ENCODE results near the gene PPP4R3A. TPM values are rescaled to one million over a fixed set of nuclear protein-coding genes. Genes with fewer than 3 reads are reported as not detected.
"Not testable (repeated sequence)": the region's sequence is repeated elsewhere in the genome, so short reads cannot be mapped to it uniquely, and the experiment has no call there.

The PPP4R3A gene
- total RNA-seq, 2 donors from 2014 or later = 95.2 to 96.6 TPM

DNA sequence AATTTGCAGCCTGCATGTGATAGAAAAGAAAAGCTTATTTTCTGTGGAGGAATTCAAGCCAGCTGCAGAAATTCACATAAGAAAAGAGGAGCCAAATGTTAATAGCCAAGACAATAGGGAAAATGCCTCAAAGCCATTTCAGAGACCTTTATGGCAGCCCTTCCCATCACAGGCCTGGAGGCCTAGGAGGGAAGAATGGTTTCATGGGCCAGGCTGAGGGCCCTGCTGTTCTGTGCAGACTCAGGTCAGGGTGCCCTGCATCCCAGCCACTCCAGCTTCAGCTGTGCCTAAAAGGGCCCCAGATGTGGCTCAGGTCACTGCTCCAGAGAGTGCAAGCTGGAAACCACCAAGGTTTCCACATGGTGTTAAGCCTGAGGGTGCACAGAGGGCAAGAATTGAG, 71.3 kb downstream of the PPP4R3A start:
- no peak for DNase-seq
- Histone ChIP-seq H3K4me1 (ENCODE audit: control insufficient read depth, insufficient read depth, low read length) (no peaks in the 10 kb centered on the region), H3K9me3 (ENCODE audit: control insufficient read depth, low read length) (peaks cover 24% of the 10 kb centered on the region), H3K4me3 (ENCODE audit: low read length) (no peak overlapping the region), H3K9ac (ENCODE audit: extremely low read depth, low read length, poor library complexity, severe bottlenecking) (no peak overlapping the region), H3K36me3 (ENCODE audit: control insufficient read depth, insufficient read depth, low read length) (no peaks in the 10 kb centered on the region), H3K27me3 (ENCODE audit: control insufficient read depth, insufficient read depth, low read length, poor library complexity, severe bottlenecking) (no peaks in the 10 kb centered on the region), H3K27ac (ENCODE audit: low read depth, low read length) (no peak overlapping the region)
- H3K4me3 Mint-ChIP-seq = no peak overlapping the region
- TF ChIP-seq CTCF (conservative IDR thresholded peaks at IDR 0.05) = no peak
- H3K36me3 Mint-ChIP-seq (ENCODE audit: low read depth) = peaks cover 7% of the 10 kb centered on the region
- peaks cover 41% of the 10 kb centered on the region for H3K9me3 Mint-ChIP-seq
- H3K4me1 Mint-ChIP-seq = no peaks in the 10 kb centered on the region
- peaks cover 15% of the 10 kb centered on the region for H3K27me3 Mint-ChIP-seq (ENCODE audit: insufficient read depth)
- H3K27ac Mint-ChIP-seq = no peak overlapping the region

DNA sequence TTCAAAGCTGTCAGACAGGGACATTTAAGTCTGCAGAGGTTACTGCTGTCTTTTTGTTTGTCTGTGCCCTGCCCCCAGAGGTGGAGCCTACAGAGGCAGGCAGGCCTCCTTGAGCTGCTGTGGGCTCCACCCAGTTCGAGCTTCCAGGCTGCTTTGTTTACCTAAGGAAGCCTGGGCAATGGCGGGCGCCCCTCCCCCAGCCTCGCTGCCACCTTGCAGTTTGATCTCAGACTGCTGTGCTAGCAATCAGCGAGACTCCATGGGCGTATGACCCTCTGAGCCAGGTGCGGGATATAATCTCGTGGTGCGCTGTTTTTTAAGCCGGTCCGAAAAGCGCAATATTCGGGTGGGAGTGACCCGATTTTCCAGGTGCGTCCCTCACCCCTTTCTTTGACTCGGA, 73.8 kb downstream of the PPP4R3A start:
- not testable (repeated sequence) for DNase-seq; H3K27ac ChIP-seq (ENCODE audit: low read depth, low read length); H3K36me3 Mint-ChIP-seq (ENCODE audit: low read depth); H3K9ac ChIP-seq (ENCODE audit: extremely low read depth, low read length, poor library complexity, severe bottlenecking); H3K27ac Mint-ChIP-seq; H3K4me3 ChIP-seq (ENCODE audit: low read length); H3K4me1 Mint-ChIP-seq; H3K4me3 Mint-ChIP-seq; H3K27me3 ChIP-seq (ENCODE audit: control insufficient read depth, insufficient read depth, low read length, poor library complexity, severe bottlenecking); H3K27me3 Mint-ChIP-seq (ENCODE audit: insufficient read depth); H3K36me3 ChIP-seq (ENCODE audit: control insufficient read depth, insufficient read depth, low read length); H3K4me1 ChIP-seq (ENCODE audit: control insufficient read depth, insufficient read depth, low read length)
- H3K9me3 Mint-ChIP-seq = peaks cover 37% of the 10 kb centered on the region
- WGBS, 2 experiments (ENCODE audit: insufficient coverage in 1 of 2, insufficient read length in 1 of 2) = 79 to 82% methylated on average over 9 to 16 of the region's 16 CpGs
- H3K9me3 ChIP-seq (ENCODE audit: control insufficient read depth, low read length) = peaks cover 24% of the 10 kb centered on the region

DNA sequence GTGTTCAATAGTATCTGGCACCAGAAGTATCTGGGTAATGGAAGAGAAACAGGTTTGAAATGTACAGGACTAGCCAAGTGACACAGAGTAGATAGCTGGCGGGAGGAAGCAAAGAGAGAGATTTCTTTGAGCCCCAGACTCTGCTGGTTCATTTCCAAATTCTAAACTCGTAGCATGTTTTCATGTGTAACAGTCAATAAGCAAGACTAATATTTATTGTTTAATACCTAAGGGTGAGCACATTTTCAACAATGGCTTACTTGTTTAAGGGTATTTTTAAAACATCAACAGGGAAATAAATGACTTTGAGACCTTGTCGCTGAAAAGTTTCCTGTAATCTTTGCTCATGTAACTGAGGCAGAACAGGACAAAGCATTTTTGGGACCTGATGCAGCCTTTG, 80.7 kb downstream of the PPP4R3A start:
- no peaks in the 10 kb centered on the region for H3K36me3 Mint-ChIP-seq (ENCODE audit: low read depth)
- H3K27me3 Mint-ChIP-seq (ENCODE audit: insufficient read depth) = no peaks in the 10 kb centered on the region
- Histone ChIP-seq H3K36me3 (ENCODE audit: control insufficient read depth, insufficient read depth, low read length) (no peaks in the 10 kb centered on the region), H3K27me3 (ENCODE audit: control insufficient read depth, insufficient read depth, low read length, poor library complexity, severe bottlenecking) (no peaks in the 10 kb centered on the region), H3K27ac (ENCODE audit: low read depth, low read length) (no peak overlapping the region), H3K4me1 (ENCODE audit: control insufficient read depth, insufficient read depth, low read length) (no peaks in the 10 kb centered on the region), H3K9me3 (ENCODE audit: control insufficient read depth, low read length) (no peaks in the 10 kb centered on the region), H3K4me3 (ENCODE audit: low read length) (no peak overlapping the region), H3K9ac (ENCODE audit: extremely low read depth, low read length, poor library complexity, severe bottlenecking) (no peak overlapping the region)
- peaks cover 5% of the 10 kb centered on the region for H3K9me3 Mint-ChIP-seq
- no peak overlapping the region for H3K27ac Mint-ChIP-seq
- DNase-seq = no peak
- no peak for TF ChIP-seq CTCF (conservative IDR thresholded peaks at IDR 0.05)
- 81 to 96% methylated on average over 2 to 3 of the region's 3 CpGs for WGBS, 2 experiments (ENCODE audit: insufficient coverage in 1 of 2, insufficient read length in 1 of 2)
- H3K4me1 Mint-ChIP-seq = peaks cover 6% of the 10 kb centered on the region
- H3K4me3 Mint-ChIP-seq = no peak overlapping the region

DNA sequence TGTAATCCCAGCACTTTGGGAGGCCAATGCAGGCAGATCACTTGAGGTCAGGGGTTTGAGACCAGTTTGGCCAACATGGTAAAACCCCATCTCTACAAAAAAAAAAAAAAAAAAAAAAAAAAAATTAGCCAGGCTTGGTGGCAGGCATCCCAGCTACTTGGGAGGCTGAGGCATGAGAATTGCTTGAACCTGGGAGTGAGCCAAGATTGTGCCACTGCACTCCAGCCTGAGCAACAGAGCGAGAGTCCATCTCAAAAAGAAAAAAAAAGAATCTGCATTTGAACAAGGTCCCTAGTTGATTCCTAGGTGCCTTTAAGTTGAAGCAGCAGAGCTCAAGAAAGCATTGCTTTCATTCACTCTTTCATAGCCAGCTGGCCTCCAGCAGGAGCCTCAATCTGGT, 81.2 kb downstream of the PPP4R3A start:
- H3K9me3 Mint-ChIP-seq; H3K27ac ChIP-seq (ENCODE audit: low read depth, low read length); H3K4me1 Mint-ChIP-seq; H3K36me3 Mint-ChIP-seq (ENCODE audit: low read depth); H3K4me1 ChIP-seq (ENCODE audit: control insufficient read depth, insufficient read depth, low read length); H3K9me3 ChIP-seq (ENCODE audit: control insufficient read depth, low read length); H3K27me3 Mint-ChIP-seq (ENCODE audit: insufficient read depth); H3K27ac Mint-ChIP-seq; DNase-seq; H3K36me3 ChIP-seq (ENCODE audit: control insufficient read depth, insufficient read depth, low read length); H3K27me3 ChIP-seq (ENCODE audit: control insufficient read depth, insufficient read depth, low read length, poor library complexity, severe bottlenecking); H3K9ac ChIP-seq (ENCODE audit: extremely low read depth, low read length, poor library complexity, severe bottlenecking); H3K4me3 Mint-ChIP-seq; H3K4me3 ChIP-seq (ENCODE audit: low read length): not testable (repeated sequence)
- 81 to 100% methylated on average over 1 of the region's 1 CpG for WGBS, 2 experiments (ENCODE audit: insufficient coverage in 1 of 2, insufficient read length in 1 of 2)

GRCh38 chr14:91425531-91425944, 84.6 kb downstream of the PPP4R3A start:
- not testable (repeated sequence) for H3K27me3 ChIP-seq (ENCODE audit: control insufficient read depth, insufficient read depth, low read length, poor library complexity, severe bottlenecking); H3K9ac ChIP-seq (ENCODE audit: extremely low read depth, low read length, poor library complexity, severe bottlenecking); H3K9me3 ChIP-seq (ENCODE audit: control insufficient read depth, low read length); H3K4me1 ChIP-seq (ENCODE audit: control insufficient read depth, insufficient read depth, low read length); H3K4me3 ChIP-seq (ENCODE audit: low read length); H3K27ac Mint-ChIP-seq; H3K9me3 Mint-ChIP-seq; DNase-seq; H3K36me3 Mint-ChIP-seq (ENCODE audit: low read depth); H3K4me3 Mint-ChIP-seq; H3K36me3 ChIP-seq (ENCODE audit: control insufficient read depth, insufficient read depth, low read length); H3K27ac ChIP-seq (ENCODE audit: low read depth, low read length); H3K4me1 Mint-ChIP-seq; H3K27me3 Mint-ChIP-seq (ENCODE audit: insufficient read depth)
- 92 to 98% methylated on average over 9 of the region's 9 CpGs for WGBS, 2 experiments (ENCODE audit: insufficient coverage in 1 of 2, insufficient read length in 1 of 2)

All from endodermal cell (in vitro differentiated cells).